K562 (cell line): ENCODE data around the gene WWC2. TPM values are rescaled to one million over a fixed set of nuclear protein-coding genes. Genes with fewer than 3 reads are reported as not detected.

Experiments used
- CREB3 ChIP-seq: fragments of 450-650 bp; conservative IDR thresholded peaks from 2 replicates; pipeline ENCODE4 v1.6.1; 2016; ENCODE audit warnings: missing genetic modification characterization, low read depth, mild to moderate bottlenecking, missing compliant biosample characterization, moderate library complexity
- CXXC5 ChIP-seq: fragments of 250-450 bp; sonication (Bioruptor Pico); IDR thresholded peaks from 2 replicates; pipeline ENCODE4 v1.8.0; 2022; ENCODE audit warnings: inconsistent platforms, mild to moderate bottlenecking, moderate library complexity
- IFI16 ChIP-seq: fragments of 250-450 bp; sonication (Bioruptor Pico); IDR thresholded peaks from 2 replicates; pipeline ENCODE4 v2.1.2; 2022; ENCODE audit warnings: mild to moderate bottlenecking, inconsistent platforms
- MTA3 ChIP-seq: fragments of 450-650 bp; formaldehyde crosslinking; IDR thresholded peaks from 2 replicates; pipeline ENCODE4 v1.6.1; 2017; ENCODE audit warnings: mild to moderate bottlenecking, borderline replicate concordance
- NR2C1 ChIP-seq, 2 experiments: fragments of 450-650 bp; IDR thresholded peaks; 2 replicates each; pipeline ENCODE4 v1.6.1; 2017; ENCODE audit warnings: mild to moderate bottlenecking in 2 of 2, antibody characterized with exemption in 1 of 2, inconsistent platforms in 1 of 2, missing compliant biosample characterization in 1 of 2, missing genetic modification characterization in 1 of 2
- PATZ1 ChIP-seq: fragments of 250-450 bp; sonication (Bioruptor Pico); IDR thresholded peaks from 2 replicates; pipeline ENCODE4 v1.5.0; 2020; ENCODE audit warnings: mild to moderate bottlenecking, borderline replicate concordance
- PCBP2 ChIP-seq: fragments of 200-400 bp; formaldehyde crosslinking; IDR thresholded peaks from 2 replicates; pipeline ENCODE4 v1.6.1; 2018; ENCODE audit warnings: low read length, low read depth, mild to moderate bottlenecking, moderate library complexity; ENCODE audit not compliant: poor library complexity, severe bottlenecking
- RAD51 ChIP-seq: fragments of 450-650 bp; IDR thresholded peaks from 2 replicates; pipeline ENCODE4 v1.7.1; 2016; ENCODE audit warnings: low read depth, mild to moderate bottlenecking, borderline replicate concordance
- RBM34 ChIP-seq: fragments of 200-400 bp; formaldehyde crosslinking; IDR thresholded peaks from 2 replicates; pipeline ENCODE4 v1.6.1; 2018; ENCODE audit warnings: low read length, borderline replicate concordance; ENCODE audit not compliant: insufficient read depth
- RFX5 ChIP-seq: IDR thresholded peaks from 2 replicates; pipeline ENCODE4 v1.6.1; 2011; ENCODE audit warnings: low read depth, mild to moderate bottlenecking, improper control_type of control experiment, low read length
- SIN3A ChIP-seq, 2 experiments: fragments of 150-350 bp in 1 of 2; IDR thresholded peaks; 2 replicates each; pipeline ENCODE4 v1.6.1; 2011 to 2016; ENCODE audit warnings: borderline replicate concordance in 2 of 2, low read depth in 2 of 2, low read length in 2 of 2, mild to moderate bottlenecking in 2 of 2, moderate library complexity in 2 of 2; ENCODE audit not compliant: control insufficient read depth in 1 of 2
- SP1 ChIP-seq: sonication (generic); formaldehyde crosslinking; IDR thresholded peaks from 2 replicates; pipeline ENCODE4 v1.8.1; 2022; ENCODE audit warnings: mild to moderate bottlenecking, missing genetic modification reagents
- TAF15 ChIP-seq: fragments of 200-400 bp; formaldehyde crosslinking; IDR thresholded peaks from 2 replicates; pipeline ENCODE4 v1.6.1; 2017; ENCODE audit warnings: mild to moderate bottlenecking, low read depth, low read length, moderate library complexity
- USF1 ChIP-seq: sonication (generic); formaldehyde crosslinking; IDR thresholded peaks from 2 replicates; pipeline ENCODE4 v1.9.0; 2022; ENCODE audit warnings: mild to moderate bottlenecking, missing genetic modification reagents
- ZBTB12 ChIP-seq: fragments of 250-450 bp; sonication (Bioruptor Pico); IDR thresholded peaks from 2 replicates; pipeline ENCODE4 v1.4.0; 2020
- ZNF224 ChIP-seq: sonication (generic); formaldehyde crosslinking; IDR thresholded peaks from 2 replicates; pipeline ENCODE4 v1.8.0; 2022; ENCODE audit warnings: mild to moderate bottlenecking, missing genetic modification reagents
- ZNF347 ChIP-seq: fragments of 450-650 bp; formaldehyde crosslinking; IDR thresholded peaks from 2 replicates; pipeline ENCODE4 v1.4.0; 2020; ENCODE audit warnings: low read depth, mild to moderate bottlenecking, moderate library complexity
- polyA plus RNA-seq, 8 experiments: library from polyadenylated mRNA; depleted of rRNA in 4 of 8; stranded (reverse) in 5 of 8; unstranded in 3 of 8; fragments of >200 nt; fragmentation: Nextera tagmentation in 2 of 8; fragmentation: Illumina TruSeq in 1 of 8; extraction: Ambion mirVana in 2 of 8; extraction: Trizol in 1 of 8; gene quantifications; 2 replicates each; pipeline versions ENCODE4 v1.2.1 to v1.2.3, GENCODE V29; 2011 to 2014; ENCODE audit warnings: inconsistent platforms in 1 of 8, missing spikeins in 1 of 8
- total RNA-seq, 7 experiments: library from RNA; depleted of rRNA in 6 of 7; stranded (reverse); fragments of >200 nt in 6 of 7; fragmentation: Illumina TruSeq in 2 of 7; extraction: Trizol in 2 of 7; gene quantifications; 2 replicates each; pipeline versions ENCODE4 v1.2.1 to v1.2.3, GENCODE V29; 2011 to 2021; ENCODE audit warnings: low replicate concordance in 1 of 7

The WWC2 gene
- total and polyA plus RNA-seq, 9 of the 15 experiments (the other 6 are each of a cell fraction or from before 2014, with no cell fraction given): 3.7 to 39.4 (median 19.6) TPM

GRCh38 chr4:183348706-183349659 is 249.9 kb downstream of the WWC2 start (continued):
- TF ChIP-seq SP1 (no peak; the same call in 1 of the 2 replicates), CXXC5 (CRISPR knock-in tag) (peak; percentile 97), ZBTB12 (CRISPR knock-in tag) (peak; percentile 96), RFX5 (no peak), ZNF347 (CRISPR knock-in tag) (peak; percentile 99), MTA3 (peak; percentile 74), USF1 (CRISPR knock-in tag) (0 out of 2 replicates have a peak, but pooled peaks have one; percentile 12), RAD51 (0 out of 2 replicates have a peak, but pooled peaks have one; percentile 7), PATZ1 (CRISPR knock-in tag) (peak; percentile 98), PCBP2 (no peak), SIN3A (IDR thresholded peaks at IDR 0.05; ENCODE audit: borderline replicate concordance in 2 of 2, control insufficient read depth in 1 of 2, low read depth in 2 of 2, low read length in 2 of 2) (no peak), RBM34 (no peak), CREB3 (tag) (peak; percentile 100), IFI16 (CRISPR knock-in tag) (peak; percentile 94), ZNF224 (CRISPR knock-in tag) (no peak), TAF15 (no peak), NR2C1 (IDR thresholded peaks at IDR 0.05) (peak; percentile 58; the same call in 1 of the 2 replicates), NR2C1 (tag; IDR thresholded peaks at IDR 0.05) (peak; percentile 98)
